Astrocyte (in vitro differentiated cells and primary cell): ENCODE results near the gene SEMA3B. TPM values are rescaled to one million over a fixed set of nuclear protein-coding genes. Genes with fewer than 3 reads are reported as not detected.
"Not testable (repeated sequence)": the region's sequence is repeated elsewhere in the genome, so short reads cannot be mapped to it uniquely, and the experiment has no call there.

ENCODE experiments used
- DNase-seq: peaks from one replicate; pipeline ENCODE4 v3.0.0-alpha.2; 2010; ENCODE audit warnings: low read depth
- FAIRE-seq: peaks from 2 replicates; lab custom pipeline; 2011; peaks lifted over from hg19 to GRCh38; lab: Jason Lieb, UNC
- H2AFZ ChIP-seq: 2 replicates; pipeline ENCODE4 v1.6.0; 2012; ENCODE audit warnings: low read depth, low read length, inconsistent platforms
- H3K27ac ChIP-seq: 2 replicates; pipeline ENCODE4 v1.5.1; 2011; ENCODE audit warnings: low read depth, low read length, inconsistent platforms
- H3K27me3 ChIP-seq: 2 replicates; pipeline ENCODE4 v1.6.0; 2011; ENCODE audit warnings: low read length, inconsistent platforms; ENCODE audit not compliant: insufficient read depth
- H3K36me3 ChIP-seq: 2 replicates; pipeline ENCODE4 v1.5.1; 2011; ENCODE audit warnings: low read length, inconsistent platforms; ENCODE audit not compliant: insufficient read depth
- H3K4me1 ChIP-seq: 2 replicates; pipeline ENCODE4 v1.5.1; 2011; ENCODE audit warnings: low read length, inconsistent platforms; ENCODE audit not compliant: insufficient read depth
- H3K4me2 ChIP-seq: 2 replicates; pipeline ENCODE4 v1.6.0; 2012; ENCODE audit warnings: low read length, inconsistent platforms
- H3K4me3 ChIP-seq: 2 replicates; pipeline ENCODE4 v1.5.1; 2011; ENCODE audit warnings: low read depth, mild to moderate bottlenecking, low read length, inconsistent platforms; ENCODE audit not compliant: insufficient read depth
- H3K79me2 ChIP-seq: 2 replicates; pipeline ENCODE4 v1.6.0; 2012; ENCODE audit warnings: mild to moderate bottlenecking, low read length, inconsistent platforms; ENCODE audit not compliant: insufficient read depth
- H3K9ac ChIP-seq: 2 replicates; pipeline ENCODE4 v1.6.0; 2012; ENCODE audit warnings: mild to moderate bottlenecking, low read length, inconsistent platforms
- H3K9me3 ChIP-seq: 2 replicates; pipeline ENCODE4 v1.5.1; 2012; ENCODE audit warnings: low read depth, mild to moderate bottlenecking, low read length, inconsistent platforms; ENCODE audit not compliant: insufficient read depth
- H4K20me1 ChIP-seq: 2 replicates; pipeline ENCODE4 v1.6.0; 2012; ENCODE audit warnings: low read length, inconsistent platforms; ENCODE audit not compliant: insufficient read depth
- H3K27ac Mint-ChIP-seq: one replicate; pipeline ENCODE4 v1.8.0; 2021; ENCODE audit warnings: mild to moderate bottlenecking, mixed read lengths; ENCODE audit not compliant: unreplicated experiment
- H3K27me3 Mint-ChIP-seq: one replicate; pipeline ENCODE4 v1.8.0; 2021; ENCODE audit warnings: low read depth, mixed read lengths; ENCODE audit not compliant: unreplicated experiment
- H3K36me3 Mint-ChIP-seq: one replicate; pipeline ENCODE4 v1.8.0; 2021; ENCODE audit warnings: low read depth, mixed read lengths; ENCODE audit not compliant: unreplicated experiment
- H3K4me1 Mint-ChIP-seq: one replicate; pipeline ENCODE4 v1.8.0; 2021; ENCODE audit warnings: low read depth, mixed read lengths; ENCODE audit not compliant: unreplicated experiment
- H3K4me3 Mint-ChIP-seq: one replicate; pipeline ENCODE4 v1.8.0; 2021; ENCODE audit warnings: mild to moderate bottlenecking, moderate library complexity, mixed read lengths; ENCODE audit not compliant: unreplicated experiment
- H3K9me3 Mint-ChIP-seq: one replicate; pipeline ENCODE4 v1.8.0; 2021; ENCODE audit warnings: mild to moderate bottlenecking, mixed read lengths; ENCODE audit not compliant: unreplicated experiment
- EZH2 ChIP-seq: IDR thresholded peaks from 2 replicates; pipeline ENCODE4 v1.6.1; 2012; ENCODE audit warnings: mild to moderate bottlenecking, low read length, inconsistent platforms; ENCODE audit not compliant: insufficient read depth
- total RNA-seq: library from RNA; stranded (reverse); gene quantifications from 2 replicates; pipeline ENCODE4 v1.2.1, GENCODE V29; 2021
- TF ChIP-seq, protein P1 (sequence below): IDR thresholded peaks from 2 replicates; pipeline ENCODE4 v1.5.1; 2011; ENCODE audit warnings: low read depth, mild to moderate bottlenecking, inconsistent platforms, low read length, moderate library complexity; ENCODE audit not compliant: insufficient read depth

Gene SEMA3B
- total RNA-seq, 1 donor from 2014 or later: 5.9 TPM

DNA sequence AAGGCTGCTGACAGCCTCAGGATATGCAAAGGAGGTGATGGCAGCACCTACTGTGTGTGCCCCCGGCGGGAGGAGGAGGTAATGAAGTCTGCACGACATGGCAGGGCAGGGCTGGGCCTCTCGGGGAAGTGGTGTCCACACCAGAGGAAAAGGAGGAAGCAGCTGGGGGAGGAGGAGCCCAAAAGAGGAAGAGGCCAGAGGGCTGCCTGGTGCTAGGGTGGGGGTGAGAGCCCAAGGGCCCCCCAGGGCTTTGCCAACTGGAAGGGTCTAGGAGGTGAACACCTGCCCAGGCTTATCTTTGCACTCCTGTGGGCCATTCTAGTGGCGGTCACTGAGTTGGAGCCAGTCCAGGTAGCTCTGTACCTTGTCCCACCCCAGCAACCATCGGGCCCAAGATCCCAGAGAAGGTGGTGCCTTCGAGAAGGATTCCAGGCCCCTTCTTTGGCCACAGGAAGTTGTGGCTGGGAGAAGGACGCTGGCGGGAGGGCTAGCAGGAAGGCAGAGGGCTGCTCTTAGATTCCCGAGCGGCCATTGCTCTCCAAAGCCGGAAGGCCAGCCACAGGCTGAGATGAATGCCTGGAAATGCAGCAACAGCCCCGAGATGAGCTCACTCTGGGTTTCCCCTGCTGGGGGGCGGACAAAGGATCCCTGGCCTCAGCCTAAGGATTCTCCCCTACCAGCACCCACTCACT, 25.9 kb upstream of the SEMA3B start:
- H3K27ac Mint-ChIP-seq: peak overlapping the region; percentile 12
- peaks cover 3% of the 10 kb centered on the region for H3K36me3 ChIP-seq
- no peaks in the 10 kb centered on the region for H3K9me3 ChIP-seq
- DNase-seq (peak; percentile 58), FAIRE-seq (no peak)
- H3K36me3 Mint-ChIP-seq: peaks cover 7% of the 10 kb centered on the region
- no peaks in the 10 kb centered on the region for H3K27me3 ChIP-seq
- H3K4me3 Mint-ChIP-seq: peak overlapping the region; percentile 24
- H2AFZ ChIP-seq: no peak overlapping the region
- TF ChIP-seq, protein P1, sequence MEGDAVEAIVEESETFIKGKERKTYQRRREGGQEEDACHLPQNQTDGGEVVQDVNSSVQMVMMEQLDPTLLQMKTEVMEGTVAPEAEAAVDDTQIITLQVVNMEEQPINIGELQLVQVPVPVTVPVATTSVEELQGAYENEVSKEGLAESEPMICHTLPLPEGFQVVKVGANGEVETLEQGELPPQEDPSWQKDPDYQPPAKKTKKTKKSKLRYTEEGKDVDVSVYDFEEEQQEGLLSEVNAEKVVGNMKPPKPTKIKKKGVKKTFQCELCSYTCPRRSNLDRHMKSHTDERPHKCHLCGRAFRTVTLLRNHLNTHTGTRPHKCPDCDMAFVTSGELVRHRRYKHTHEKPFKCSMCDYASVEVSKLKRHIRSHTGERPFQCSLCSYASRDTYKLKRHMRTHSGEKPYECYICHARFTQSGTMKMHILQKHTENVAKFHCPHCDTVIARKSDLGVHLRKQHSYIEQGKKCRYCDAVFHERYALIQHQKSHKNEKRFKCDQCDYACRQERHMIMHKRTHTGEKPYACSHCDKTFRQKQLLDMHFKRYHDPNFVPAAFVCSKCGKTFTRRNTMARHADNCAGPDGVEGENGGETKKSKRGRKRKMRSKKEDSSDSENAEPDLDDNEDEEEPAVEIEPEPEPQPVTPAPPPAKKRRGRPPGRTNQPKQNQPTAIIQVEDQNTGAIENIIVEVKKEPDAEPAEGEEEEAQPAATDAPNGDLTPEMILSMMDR: no peak
- TF ChIP-seq EZH2: no peak
- peak overlapping the region; percentile 68 for H3K4me2 ChIP-seq
- peaks cover 93% of the 10 kb centered on the region for H3K79me2 ChIP-seq
- peaks cover 74% of the 10 kb centered on the region for H4K20me1 ChIP-seq
- peaks cover 77% of the 10 kb centered on the region for H3K4me1 ChIP-seq
- H3K9me3 Mint-ChIP-seq: no peaks in the 10 kb centered on the region
- H3K4me1 Mint-ChIP-seq: peaks cover 51% of the 10 kb centered on the region
- no peaks in the 10 kb centered on the region for H3K27me3 Mint-ChIP-seq
- peak overlapping the region; percentile 64 for H3K9ac ChIP-seq
- H3K4me3 ChIP-seq: no peak overlapping the region
- peak overlapping the region; percentile 79 for H3K27ac ChIP-seq

DNA sequence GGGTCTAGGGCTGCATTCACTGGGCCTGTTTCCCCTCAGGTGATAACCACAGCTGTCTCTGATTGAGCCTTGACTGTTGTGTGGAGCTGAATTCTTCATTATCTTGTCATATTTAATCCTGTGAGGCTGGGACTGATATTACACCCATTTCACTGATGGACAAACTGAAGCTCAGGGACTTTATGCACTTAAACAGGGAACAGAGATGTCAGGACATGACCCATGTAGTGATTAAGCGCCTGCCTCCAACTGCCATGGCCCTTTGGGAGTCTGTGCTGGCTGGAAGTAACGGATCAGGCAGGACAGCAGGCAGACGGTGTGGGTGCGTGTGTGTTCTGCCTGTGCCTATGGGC, 25.4 kb upstream of the SEMA3B start:
- peak overlapping the region; percentile 81 for H3K27ac Mint-ChIP-seq

DNA sequence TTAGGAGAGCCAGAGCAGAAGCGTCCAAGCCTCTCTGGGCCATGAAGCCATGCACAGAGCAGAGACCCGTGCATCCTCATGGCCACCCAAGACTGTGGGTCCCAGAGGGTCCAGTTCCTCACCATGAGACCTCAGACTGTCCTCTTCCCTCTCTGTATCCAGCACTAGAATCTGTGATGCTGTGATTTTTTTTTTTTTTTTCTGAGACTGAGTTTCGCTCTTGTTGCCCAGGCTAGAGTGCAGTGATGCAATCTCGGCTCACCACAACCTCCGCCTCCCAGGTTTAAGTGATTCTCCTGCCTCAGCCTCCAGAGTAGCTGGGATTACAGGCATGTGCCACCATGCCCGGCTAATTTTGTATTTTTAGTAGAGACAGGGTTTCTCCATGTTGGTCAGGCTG, 24.1 kb upstream of the SEMA3B start:
- H3K4me2 ChIP-seq, H3K9me3 ChIP-seq, H3K36me3 Mint-ChIP-seq, FAIRE-seq, H3K27me3 Mint-ChIP-seq, H3K9me3 Mint-ChIP-seq, H3K4me3 ChIP-seq, H3K9ac ChIP-seq, H2AFZ ChIP-seq, DNase-seq, H3K27ac ChIP-seq, H3K27me3 ChIP-seq, H3K36me3 ChIP-seq: not testable (repeated sequence)
- peaks cover 74% of the 10 kb centered on the region for H4K20me1 ChIP-seq
- Mint-ChIP-seq H3K27ac (peak overlapping the region; percentile 99), H3K4me1 (peaks cover 56% of the 10 kb centered on the region), H3K4me3 (peak overlapping the region; percentile 54)
- H3K79me2 ChIP-seq: peaks cover 93% of the 10 kb centered on the region
- H3K4me1 ChIP-seq: peaks cover 77% of the 10 kb centered on the region

More for the DNA sequence above, 25.4 kb upstream of the SEMA3B start:
- Histone ChIP-seq H3K4me3 (no peak overlapping the region), H3K27ac (peak overlapping the region; percentile 79), H3K4me2 (peak overlapping the region; percentile 68), H3K36me3 (peaks cover 3% of the 10 kb centered on the region), H4K20me1 (peaks cover 74% of the 10 kb centered on the region), H3K27me3 (no peaks in the 10 kb centered on the region), H3K9ac (peak overlapping the region; percentile 64), H2AFZ (no peak overlapping the region), H3K79me2 (peaks cover 93% of the 10 kb centered on the region), H3K9me3 (no peaks in the 10 kb centered on the region), H3K4me1 (peaks cover 77% of the 10 kb centered on the region)
- H3K36me3 Mint-ChIP-seq: peaks cover 7% of the 10 kb centered on the region
- H3K9me3 Mint-ChIP-seq: no peaks in the 10 kb centered on the region
- peak overlapping the region; percentile 67 for H3K4me3 Mint-ChIP-seq
- FAIRE-seq (no peak), DNase-seq (no peak)
- H3K27me3 Mint-ChIP-seq: no peaks in the 10 kb centered on the region
- peaks cover 56% of the 10 kb centered on the region for H3K4me1 Mint-ChIP-seq
- TF ChIP-seq EZH2: no peak
- TF ChIP-seq, protein P1: no peak
